Fibroblast of skin of left biceps (primary cell): ENCODE measurements around the gene RAB37.

Experiments
- DNase-seq, 2 experiments: peaks; one replicate each; pipeline ENCODE4 v3.0.0-alpha.2; 2013; ENCODE audit warnings: low read depth in 2 of 2

RAB37 gene

GRCh38 chr17:74744714-74745547, 7.9 kb downstream of the RAB37 start:
- peak in 1 of 2 experiments; percentile 8 for DNase-seq

GRCh38 chr17:74745548-74746177, 8.6 kb downstream of the RAB37 start:
- no peak for DNase-seq

- DNase-seq, result no peak
These were observed 9.3 kb downstream of the RAB37 start for GRCh38 chr17:74746376-74746775.

GRCh38 chr17:74746922-74747321, 9.9 kb downstream of the RAB37 start:
- no peak for DNase-seq

- no peak for DNase-seq
These were observed 11.1 kb downstream of the RAB37 start for GRCh38 chr17:74748279-74748528.

- DNase-seq, result peak; percentile 57 to 66
These were observed 11.6 kb downstream of the RAB37 start, which contains the start of gene NHERF1 for GRCh38 chr17:74748529-74749278. Gene NHERF1 (plus strand): TSS chr17:74748628. CDS start chr17:74748847, 219 bp downstream.

- DNase-seq, result no peak
These were observed 12.4 kb downstream of the RAB37 start for GRCh38 chr17:74749279-74750038.

GRCh38 chr17:74750039-74750326, 12.9 kb downstream of the RAB37 start:
- no peak for DNase-seq

GRCh38 chr17:74750327-74751069, 13.4 kb downstream of the RAB37 start:
- DNase-seq, result no peak

GRCh38 chr17:74752415-74752814, 15.4 kb downstream of the RAB37 start:
- DNase-seq, result no peak

- no peak for DNase-seq
These were observed 15.9 kb downstream of the RAB37 start for GRCh38 chr17:74752822-74753401.

GRCh38 chr17:74754832-74755231, 17.8 kb downstream of the RAB37 start:
- DNase-seq, result no peak

GRCh38 chr17:74755533-74755932, 18.5 kb downstream of the RAB37 start:
- DNase-seq, result no peak

GRCh38 chr17:74756891-74757290, 19.8 kb downstream of the RAB37 start:
- no peak for DNase-seq

- no peak for DNase-seq
These were observed 20.4 kb downstream of the RAB37 start for GRCh38 chr17:74757502-74757901.

GRCh38 chr17:74757931-74758847, 21.1 kb downstream of the RAB37 start:
- DNase-seq, result no peak

GRCh38 chr17:74758848-74759168, 21.8 kb downstream of the RAB37 start:
- no peak for DNase-seq

- no peak for DNase-seq
These were observed 22.3 kb downstream of the RAB37 start for GRCh38 chr17:74759243-74759801.

GRCh38 chr17:74759941-74760340, 22.9 kb downstream of the RAB37 start:
- DNase-seq, result no peak
